Liver (tissue), 9 donors: ENCODE measurements around the gene NOS3. TPM values are rescaled to one million over a fixed set of nuclear protein-coding genes. Genes with fewer than 3 reads are reported as not detected.

Experiments
- DNase-seq: peaks from one replicate; pipeline ENCODE4 v3.0.0-alpha.2; 2017; ENCODE audit warnings: low spot score
- H3K27ac ChIP-seq, 2 donors: one replicate each; pipeline ENCODE4 v1.7.0; 2013; ENCODE audit warnings: inconsistent platforms in 2 of 2, low read length in 2 of 2, control low read depth in 1 of 2, low read depth in 1 of 2, mild to moderate bottlenecking in 1 of 2
- H3K27me3 ChIP-seq, 4 donors: one replicate each; pipeline versions ENCODE4 v1.6.1 to v1.7.0; 2013; ENCODE audit warnings: low read length in 3 of 4, inconsistent platforms in 1 of 4, mild to moderate bottlenecking in 1 of 4, moderate library complexity in 1 of 4; ENCODE audit not compliant: control insufficient read depth in 4 of 4, insufficient read depth in 4 of 4
- H3K36me3 ChIP-seq, 4 donors: one replicate each; pipeline versions ENCODE4 v1.6.1 to v1.7.0; 2013; ENCODE audit warnings: low read length in 3 of 4, mild to moderate bottlenecking in 3 of 4, low read depth in 1 of 4, moderate library complexity in 1 of 4; ENCODE audit not compliant: control insufficient read depth in 4 of 4, insufficient read depth in 3 of 4
- H3K4me1 ChIP-seq, 4 donors: one replicate each; pipeline versions ENCODE4 v1.6.1 to v1.7.0; 2013; ENCODE audit warnings: low read length in 3 of 4, mild to moderate bottlenecking in 3 of 4, moderate library complexity in 1 of 4; ENCODE audit not compliant: control insufficient read depth in 4 of 4, insufficient read depth in 4 of 4
- H3K4me3 ChIP-seq, 3 donors: one replicate each; pipeline versions ENCODE4 v1.6.1 to v1.7.0; 2013; ENCODE audit warnings: low read length in 3 of 3, control low read depth in 1 of 3, low read depth in 1 of 3, mild to moderate bottlenecking in 1 of 3
- H3K9ac ChIP-seq, 2 donors: one replicate each; pipeline ENCODE4 v1.7.0; 2013; ENCODE audit warnings: low read length in 2 of 2, mild to moderate bottlenecking in 2 of 2, moderate library complexity in 2 of 2, control low read depth in 1 of 2, low read depth in 1 of 2
- H3K9me3 ChIP-seq, 4 donors: one replicate each; pipeline versions ENCODE4 v1.6.1 to v1.7.0; 2013; ENCODE audit warnings: low read length in 3 of 4; ENCODE audit not compliant: control insufficient read depth in 4 of 4
- CTCF ChIP-seq: fragments of 150-350 bp; IDR thresholded peaks from 2 replicates; pipeline ENCODE4 v1.5.1; 2017; ENCODE audit warnings: improper control_type of control experiment, low read depth, low read length; ENCODE audit not compliant: missing input control
- EGR1 ChIP-seq, 2 donors: IDR thresholded peaks; 2 replicates each; pipeline ENCODE4 v1.6.1; 2016 to 2018; ENCODE audit warnings: antibody characterized with exemption in 2 of 2, low read depth in 2 of 2
- FOXA1 ChIP-seq: IDR thresholded peaks from 2 replicates; pipeline ENCODE4 v1.6.1; 2016; ENCODE audit warnings: antibody characterized with exemption
- HNF4G ChIP-seq: IDR thresholded peaks from 2 replicates; pipeline ENCODE4 v1.6.1; 2016; ENCODE audit warnings: antibody characterized with exemption
- NR2F2 ChIP-seq: IDR thresholded peaks from 2 replicates; pipeline ENCODE4 v1.6.1; 2016; ENCODE audit warnings: antibody characterized with exemption
- RAD21 ChIP-seq, 2 donors: IDR thresholded peaks; 2 replicates each; pipeline ENCODE4 v1.6.1; 2016; ENCODE audit warnings: antibody characterized with exemption in 2 of 2, mild to moderate bottlenecking in 2 of 2
- RXRA ChIP-seq, 2 donors: IDR thresholded peaks; 2 replicates each; pipeline ENCODE4 v1.6.1; 2017 to 2018; ENCODE audit warnings: antibody characterized with exemption in 2 of 2, mild to moderate bottlenecking in 1 of 2
- TAF1 ChIP-seq: conservative IDR thresholded peaks from 2 replicates; pipeline ENCODE4 v1.6.1; 2016; ENCODE audit warnings: antibody characterized with exemption, mild to moderate bottlenecking
- YY1 ChIP-seq: IDR thresholded peaks from 2 replicates; pipeline ENCODE4 v1.6.1; 2016; ENCODE audit warnings: antibody characterized with exemption, mild to moderate bottlenecking
- WGBS: extraction: QIAGEN DNeasy Blood & Tissue Kit; methylation state at CpG from one replicate; pipeline ENCODE4 v1.1.7; 2013; 5-methylcytosine and 5-hydroxymethylcytosine counted together
- polyA plus RNA-seq, 2 donors: library from polyadenylated mRNA; stranded (reverse) in 1 of 2; unstranded in 1 of 2; fragments of 200-250 nt in 1 of 2; fragments of >200 nt in 1 of 2; fragmentation: Nextera tagmentation in 1 of 2; extraction: Ambion mirVana in 1 of 2; gene quantifications; one replicate each; pipeline versions ENCODE4 v1.2.1 to v1.2.3, GENCODE V29; 2013 to 2015
- total RNA-seq, 2 donors: library from RNA; depleted of rRNA; stranded (reverse); fragments of >200 nt; gene quantifications; one replicate each; pipeline ENCODE4 v1.2.3, GENCODE V29; 2014
- donor health status: healthy.
- donor health status: healthy.
- donor health status: healthy.
- donor health status: healthy.
- donor health status: healthy.

Gene NOS3
- total and polyA plus RNA-seq, 4 donors, result 1.6 to 6.1 (median 5.1) TPM

- Histone ChIP-seq H3K9me3 (peaks cover 0 to 4% (median under 1%) of the 10 kb centered on the region in 4 donors), H3K36me3 (no peaks in the 10 kb centered on the region), H3K4me1 (peaks cover 0 to 5% (median 2%) of the 10 kb centered on the region in 4 donors), H3K9ac (no peak overlapping the region), H3K4me3 (peak overlapping the region in 1 of 3 donors; percentile 7), H3K27me3 (peaks cover 0 to under 1% (median 0%) of the 10 kb centered on the region in 4 donors), H3K27ac (peak overlapping the region; percentile 54 to 56)
- DNase-seq, result no peak
- WGBS, result 79% methylated on average over 14 of the region's 14 CpGs
- TF ChIP-seq HNF4G (no peak), EGR1 (IDR thresholded peaks at IDR 0.05; ENCODE audit: low read depth in 2 of 2) (no peak), TAF1 (no peak), RAD21 (IDR thresholded peaks at IDR 0.05) (no peak), NR2F2 (no peak)
These were observed 2.7 kb downstream of the NOS3 start for GRCh38 chr7:150993511-150993910.

GRCh38 chr7:150994141-150994837, 3.5 kb downstream of the NOS3 start:
- Histone ChIP-seq H3K9ac (peak overlapping the region in 1 of 2 donors; percentile 12), H3K4me1 (peaks cover 0 to 3% (median 1%) of the 10 kb centered on the region in 4 donors), H3K27me3 (no peaks in the 10 kb centered on the region), H3K4me3 (peak overlapping the region in 2 of 3 donors; percentile 11), H3K9me3 (peaks cover 0 to 4% (median under 1%) of the 10 kb centered on the region in 4 donors), H3K36me3 (no peaks in the 10 kb centered on the region), H3K27ac (peak overlapping the region in 1 of 2 donors; percentile 19)
- 53% methylated on average over 15 of the region's 15 CpGs for WGBS
- no peak for DNase-seq
- peak; percentile 34 for TF ChIP-seq NR2F2
- no peak for TF ChIP-seq HNF4G

- H3K36me3 ChIP-seq, result no peaks in the 10 kb centered on the region
- TF ChIP-seq RXRA (IDR thresholded peaks at IDR 0.05) (no peak), YY1 (no peak), EGR1 (IDR thresholded peaks at IDR 0.05; ENCODE audit: low read depth in 2 of 2) (no peak), FOXA1 (no peak), CTCF (no peak)
- H3K4me1 ChIP-seq, result peaks cover 0 to 1% (median 0%) of the 10 kb centered on the region in 4 donors
- H3K9ac ChIP-seq, result no peak overlapping the region
- WGBS, result 61% methylated on average over 19 of the region's 19 CpGs
- peaks cover 0 to 2% (median under 1%) of the 10 kb centered on the region in 4 donors for H3K9me3 ChIP-seq
- peak overlapping the region in 1 of 3 donors; percentile 11 for H3K4me3 ChIP-seq
- peak overlapping the region in 1 of 2 donors; percentile 19 for H3K27ac ChIP-seq
- no peak for DNase-seq
- no peaks in the 10 kb centered on the region for H3K27me3 ChIP-seq
These were observed 4.2 kb downstream of the NOS3 start for GRCh38 chr7:150994838-150995510.
